AG09319 (cell line): ENCODE measurements around the gene B3GALNT1.

Experiments
- DNase-seq: peaks from one replicate; pipeline ENCODE4 v3.0.0-alpha.2; 2010; ENCODE audit warnings: low read depth; ENCODE audit errors: extremely low read depth
- TF ChIP-seq, protein P1 (sequence below): IDR thresholded peaks from 2 replicates; pipeline ENCODE4 v1.5.1; 2011; ENCODE audit warnings: low read depth, mild to moderate bottlenecking, inconsistent platforms, low read length, moderate library complexity

The B3GALNT1 gene

DNA sequence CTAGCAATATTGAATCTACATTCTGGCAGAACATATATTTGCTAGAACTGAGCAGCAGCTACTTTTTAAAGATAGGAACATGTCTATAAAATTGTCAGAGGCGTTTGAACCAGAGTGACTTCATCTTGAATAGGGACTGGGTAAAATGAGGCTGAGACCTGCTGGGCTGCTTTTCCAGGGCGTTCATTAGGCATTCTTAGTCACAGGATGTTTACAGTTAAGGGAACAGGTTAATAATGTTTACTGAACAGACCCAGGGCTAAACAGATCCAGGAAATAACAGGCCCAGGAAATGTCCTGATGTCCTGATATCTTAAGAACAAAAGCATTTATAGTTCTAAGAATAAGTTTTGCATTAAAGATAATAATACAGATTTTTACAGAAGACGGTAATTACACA, 34.5 kb upstream of the B3GALNT1 start:
- no peak for DNase-seq

DNA sequence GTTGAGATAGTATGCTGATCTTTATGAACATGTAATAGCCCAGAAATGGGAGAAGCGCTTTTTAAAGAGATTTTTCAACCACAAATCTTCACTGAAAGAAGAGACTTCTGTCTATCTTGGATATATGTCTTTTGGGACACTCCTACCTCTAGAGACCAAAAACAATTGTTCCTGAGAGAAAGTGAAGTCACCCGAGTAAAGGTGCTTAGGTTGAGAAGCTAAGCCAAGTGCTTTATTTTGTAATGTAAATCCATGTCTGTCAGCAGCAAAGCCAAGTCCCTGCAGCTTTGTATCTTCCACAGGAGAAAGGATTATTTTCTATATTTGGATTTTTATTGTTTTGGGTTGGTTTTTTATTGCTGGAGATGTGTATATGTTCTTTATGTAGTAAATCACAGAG, 32.1 kb upstream of the B3GALNT1 start:
- no peak for DNase-seq
- TF ChIP-seq, protein P1, sequence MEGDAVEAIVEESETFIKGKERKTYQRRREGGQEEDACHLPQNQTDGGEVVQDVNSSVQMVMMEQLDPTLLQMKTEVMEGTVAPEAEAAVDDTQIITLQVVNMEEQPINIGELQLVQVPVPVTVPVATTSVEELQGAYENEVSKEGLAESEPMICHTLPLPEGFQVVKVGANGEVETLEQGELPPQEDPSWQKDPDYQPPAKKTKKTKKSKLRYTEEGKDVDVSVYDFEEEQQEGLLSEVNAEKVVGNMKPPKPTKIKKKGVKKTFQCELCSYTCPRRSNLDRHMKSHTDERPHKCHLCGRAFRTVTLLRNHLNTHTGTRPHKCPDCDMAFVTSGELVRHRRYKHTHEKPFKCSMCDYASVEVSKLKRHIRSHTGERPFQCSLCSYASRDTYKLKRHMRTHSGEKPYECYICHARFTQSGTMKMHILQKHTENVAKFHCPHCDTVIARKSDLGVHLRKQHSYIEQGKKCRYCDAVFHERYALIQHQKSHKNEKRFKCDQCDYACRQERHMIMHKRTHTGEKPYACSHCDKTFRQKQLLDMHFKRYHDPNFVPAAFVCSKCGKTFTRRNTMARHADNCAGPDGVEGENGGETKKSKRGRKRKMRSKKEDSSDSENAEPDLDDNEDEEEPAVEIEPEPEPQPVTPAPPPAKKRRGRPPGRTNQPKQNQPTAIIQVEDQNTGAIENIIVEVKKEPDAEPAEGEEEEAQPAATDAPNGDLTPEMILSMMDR: no peak

More for the DNA sequence above, 34.5 kb upstream of the B3GALNT1 start:
- TF ChIP-seq, protein P1: no peak

DNA sequence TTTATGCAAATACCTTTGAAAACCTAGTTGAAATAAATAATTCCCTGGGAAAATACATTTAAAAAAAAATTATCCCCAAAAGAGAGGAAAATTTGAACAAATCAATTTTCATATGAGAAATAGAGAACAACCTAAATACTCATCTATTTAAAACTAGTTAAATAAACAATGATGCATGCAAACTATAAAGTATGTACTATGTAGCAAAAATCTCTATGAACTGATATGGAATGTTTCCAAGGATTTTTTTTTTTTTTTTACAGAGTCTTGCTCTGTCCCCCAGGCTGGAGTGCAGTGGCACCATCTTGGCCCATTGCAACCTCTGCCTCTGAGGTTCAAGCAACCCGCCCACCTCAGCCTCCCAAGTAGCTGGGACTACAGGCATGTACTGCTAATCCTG, 27.2 kb upstream of the B3GALNT1 start:
- DNase-seq: no peak
- TF ChIP-seq, protein P1: no peak

DNA sequence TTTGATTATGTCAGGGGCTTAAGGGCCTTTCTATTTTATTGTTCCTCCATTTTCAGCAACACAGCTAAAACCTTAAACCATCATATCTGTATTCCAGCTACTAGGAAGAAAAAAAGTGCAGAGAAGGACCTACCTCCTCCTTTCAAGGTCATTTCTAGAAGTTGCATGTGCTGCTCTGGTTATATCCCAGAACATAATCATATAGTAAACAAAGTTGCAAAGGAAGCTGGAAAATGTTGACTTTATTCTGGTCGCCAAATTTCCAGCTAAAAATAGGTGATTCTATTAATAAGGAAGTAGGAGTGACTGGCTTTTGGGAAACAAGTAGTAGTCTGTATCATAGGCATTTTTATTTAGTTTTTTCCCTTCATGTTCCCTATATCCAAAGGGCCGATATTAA, 21.3 kb upstream of the B3GALNT1 start:
- TF ChIP-seq, protein P1: no peak
- no peak for DNase-seq

DNA sequence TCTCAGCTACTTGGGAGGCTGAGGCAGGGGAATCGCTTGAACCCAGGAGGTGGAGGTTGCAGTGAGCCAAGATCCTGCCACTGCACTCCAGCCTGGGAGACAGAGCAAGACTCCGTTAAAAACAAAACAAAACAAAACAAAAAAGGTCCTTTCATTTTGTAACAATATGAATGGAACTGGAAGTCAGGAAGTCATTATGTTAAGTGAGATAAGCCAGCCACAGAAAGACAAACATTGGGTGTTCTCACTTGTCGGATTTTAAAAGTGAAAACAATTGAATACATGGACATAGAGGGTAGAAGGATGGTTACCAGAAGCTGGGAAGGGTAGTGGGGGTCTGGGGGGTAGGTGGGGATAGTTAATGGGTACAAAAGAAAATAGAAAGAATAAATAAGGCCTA, 12.5 kb upstream of the B3GALNT1 start:
- DNase-seq: no peak

DNA sequence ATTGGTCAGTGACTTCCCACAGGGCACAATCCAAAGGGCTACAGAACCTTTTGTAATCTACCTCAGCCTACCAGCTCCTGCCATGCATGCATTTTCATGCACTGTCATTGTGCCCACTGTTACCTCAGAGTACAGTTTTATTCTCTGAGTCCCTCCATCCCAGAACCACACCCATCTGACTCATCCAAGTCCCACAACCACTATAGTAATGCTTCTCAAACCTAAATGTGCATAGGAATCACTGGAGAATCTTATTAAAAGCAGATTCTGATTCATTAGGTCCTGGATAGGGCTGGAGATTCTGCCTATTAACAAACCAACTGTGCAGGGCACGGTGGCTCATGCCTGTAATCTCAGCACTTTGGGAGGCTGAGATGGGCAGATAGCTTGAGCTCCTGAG, 3.7 kb upstream of the B3GALNT1 start:
- DNase-seq: no peak
- TF ChIP-seq, protein P1: no peak

More for the DNA sequence above, 12.5 kb upstream of the B3GALNT1 start:
- TF ChIP-seq, protein P1: no peak

DNA sequence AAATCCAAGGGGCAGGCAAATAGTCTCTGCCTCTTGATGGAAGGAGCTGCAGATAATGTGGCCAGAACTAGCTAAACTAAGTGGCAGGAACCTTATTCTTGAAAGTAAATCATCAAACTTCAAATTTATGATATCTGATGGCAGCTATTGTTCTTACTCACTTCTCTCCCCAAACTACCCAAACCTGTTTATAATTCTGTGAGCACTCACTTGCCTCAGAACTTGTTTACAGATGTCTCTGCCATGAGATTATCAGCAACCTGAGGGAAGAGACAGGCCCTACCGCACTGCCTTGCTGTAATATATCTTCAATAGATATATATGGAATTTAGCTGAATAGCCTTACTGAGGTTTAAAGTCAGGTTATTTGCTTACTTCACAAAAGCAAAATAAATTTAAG, 2.2 kb upstream of the B3GALNT1 start:
- TF ChIP-seq, protein P1: no peak

More for the DNA sequence above, 2.2 kb upstream of the B3GALNT1 start:
- DNase-seq: no peak
